Measurements from ENCODE around the gene SLC13A4.
"Not testable (repeated sequence)": the region's sequence is repeated elsewhere in the genome, so short reads cannot be mapped to it uniquely, and the experiment has no call there.

Gene SLC13A4

GRCh38 chr7:135706858-135707569, 21.0 kb downstream of the SLC13A4 start:
- H3K27ac ChIP-seq (ENCODE audit: low read length): no peak overlapping the region
- H3K36me3 ChIP-seq (ENCODE audit: insufficient read depth, low read depth, low read length): no peaks in the 10 kb centered on the region
- no peak overlapping the region for H3K4me3 ChIP-seq (ENCODE audit: low read length)
- H3K4me1 ChIP-seq (ENCODE audit: insufficient read depth, low read length): peaks cover 6% of the 10 kb centered on the region; the same call in 1 of the 2 replicates
- no peaks in the 10 kb centered on the region for H3K27me3 ChIP-seq (ENCODE audit: insufficient read depth, low read length)
- H3K9me3 ChIP-seq (ENCODE audit: insufficient read depth, low read depth, low read length): no peaks in the 10 kb centered on the region
- H3K9ac ChIP-seq (ENCODE audit: low read depth, low read length): no peak overlapping the region

GRCh38 chr7:135706038-135706742, 21.8 kb downstream of the SLC13A4 start:
- Histone ChIP-seq H3K27me3 (ENCODE audit: insufficient read depth, low read length) (no peaks in the 10 kb centered on the region), H3K4me1 (ENCODE audit: insufficient read depth, low read length) (peaks cover 2% of the 10 kb centered on the region; the same call in 1 of the 2 replicates), H3K27ac (ENCODE audit: low read length) (no peak overlapping the region), H3K9me3 (ENCODE audit: insufficient read depth, low read depth, low read length) (no peaks in the 10 kb centered on the region), H3K9ac (ENCODE audit: low read depth, low read length) (no peak overlapping the region), H3K36me3 (ENCODE audit: insufficient read depth, low read depth, low read length) (no peaks in the 10 kb centered on the region), H3K4me3 (ENCODE audit: low read length) (no peak overlapping the region)

GRCh38 chr7:135704698-135705097, 23.3 kb downstream of the SLC13A4 start:
- H3K27ac ChIP-seq (ENCODE audit: low read length): no peak overlapping the region

GRCh38 chr7:135704074-135704473, 23.9 kb downstream of the SLC13A4 start:
- no peaks in the 10 kb centered on the region for H3K36me3 ChIP-seq (ENCODE audit: insufficient read depth, low read depth, low read length)
- H3K27ac ChIP-seq (ENCODE audit: low read length): no peak overlapping the region
- no peaks in the 10 kb centered on the region for H3K27me3 ChIP-seq (ENCODE audit: insufficient read depth, low read length)
- H3K4me1 ChIP-seq (ENCODE audit: insufficient read depth, low read length): no peaks in the 10 kb centered on the region
- H3K9me3 ChIP-seq (ENCODE audit: insufficient read depth, low read depth, low read length): no peaks in the 10 kb centered on the region
- no peak overlapping the region for H3K4me3 ChIP-seq (ENCODE audit: low read length)
- H3K9ac ChIP-seq (ENCODE audit: low read depth, low read length): no peak overlapping the region

More at GRCh38 chr7:135704698-135705097, 23.3 kb downstream of the SLC13A4 start:
- Histone ChIP-seq H3K36me3 (ENCODE audit: insufficient read depth, low read depth, low read length) (no peaks in the 10 kb centered on the region), H3K4me1 (ENCODE audit: insufficient read depth, low read length) (no peaks in the 10 kb centered on the region), H3K4me3 (ENCODE audit: low read length) (no peak overlapping the region), H3K27me3 (ENCODE audit: insufficient read depth, low read length) (no peaks in the 10 kb centered on the region), H3K9ac (ENCODE audit: low read depth, low read length) (no peak overlapping the region), H3K9me3 (ENCODE audit: insufficient read depth, low read depth, low read length) (no peaks in the 10 kb centered on the region)

DNA sequence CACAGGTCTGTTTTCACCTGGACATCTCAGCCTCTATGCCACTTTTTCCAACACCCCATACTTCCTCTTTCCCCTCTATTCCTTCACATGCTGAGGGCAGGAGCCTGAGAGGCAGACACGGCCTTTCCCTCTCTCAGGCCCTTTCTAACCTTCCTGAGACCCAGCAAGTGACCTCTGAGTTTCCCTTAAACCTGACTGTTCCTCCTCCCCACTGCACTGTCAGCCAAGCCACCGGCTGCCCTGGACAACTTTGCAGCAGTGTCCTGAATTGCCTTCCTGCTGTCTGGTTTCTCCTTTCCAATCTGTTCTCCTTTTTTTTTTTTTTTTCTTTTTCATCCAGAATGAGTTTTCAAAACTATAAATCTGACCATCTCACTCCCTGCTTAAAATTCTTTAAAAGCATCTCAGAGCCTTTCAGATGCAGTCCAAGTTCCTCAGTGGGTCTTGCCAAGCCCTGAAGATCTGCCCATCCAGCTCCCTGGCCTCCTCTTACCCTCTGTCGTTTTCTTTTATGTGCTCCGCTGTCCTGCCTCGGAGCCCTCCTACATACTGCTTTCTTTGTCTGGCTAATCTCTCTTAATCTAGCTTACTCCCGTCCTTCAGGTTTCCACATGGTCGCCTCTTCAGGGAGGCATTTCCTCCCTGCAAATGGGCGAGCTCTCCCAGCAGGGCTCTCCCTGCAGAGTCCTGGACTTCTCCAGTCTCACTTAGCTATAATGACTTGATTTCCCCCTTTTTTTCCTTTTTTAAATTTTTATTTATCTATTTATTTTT, 30.5 kb downstream of the SLC13A4 start:
- Histone ChIP-seq H3K9ac (ENCODE audit: low read depth, low read length) (no peak overlapping the region), H3K4me3 (ENCODE audit: low read length) (no peak overlapping the region), H3K36me3 (ENCODE audit: insufficient read depth, low read depth, low read length) (no peaks in the 10 kb centered on the region), H3K27ac (ENCODE audit: low read length) (no peak overlapping the region), H3K4me1 (ENCODE audit: insufficient read depth, low read length) (no peaks in the 10 kb centered on the region), H3K9me3 (ENCODE audit: insufficient read depth, low read depth, low read length) (no peaks in the 10 kb centered on the region), H3K27me3 (ENCODE audit: insufficient read depth, low read length) (no peaks in the 10 kb centered on the region)

GRCh38 chr7:135693558-135693957, 34.4 kb downstream of the SLC13A4 start:
- H3K27me3 ChIP-seq (ENCODE audit: insufficient read depth, low read length): no peaks in the 10 kb centered on the region
- H3K36me3 ChIP-seq (ENCODE audit: insufficient read depth, low read depth, low read length): peaks cover 5% of the 10 kb centered on the region
- no peaks in the 10 kb centered on the region for H3K4me1 ChIP-seq (ENCODE audit: insufficient read depth, low read length)
- no peak overlapping the region for H3K27ac ChIP-seq (ENCODE audit: low read length)
- no peak overlapping the region for H3K4me3 ChIP-seq (ENCODE audit: low read length)
- no peak overlapping the region for H3K9ac ChIP-seq (ENCODE audit: low read depth, low read length)
- H3K9me3 ChIP-seq (ENCODE audit: insufficient read depth, low read depth, low read length): no peaks in the 10 kb centered on the region

GRCh38 chr7:135692606-135693005, 35.4 kb downstream of the SLC13A4 start:
- H3K9me3 ChIP-seq (ENCODE audit: insufficient read depth, low read depth, low read length); H3K27me3 ChIP-seq (ENCODE audit: insufficient read depth, low read length); H3K36me3 ChIP-seq (ENCODE audit: insufficient read depth, low read depth, low read length); H3K4me3 ChIP-seq (ENCODE audit: low read length); H3K4me1 ChIP-seq (ENCODE audit: insufficient read depth, low read length); H3K27ac ChIP-seq (ENCODE audit: low read length); H3K9ac ChIP-seq (ENCODE audit: low read depth, low read length): not testable (repeated sequence)

DNA sequence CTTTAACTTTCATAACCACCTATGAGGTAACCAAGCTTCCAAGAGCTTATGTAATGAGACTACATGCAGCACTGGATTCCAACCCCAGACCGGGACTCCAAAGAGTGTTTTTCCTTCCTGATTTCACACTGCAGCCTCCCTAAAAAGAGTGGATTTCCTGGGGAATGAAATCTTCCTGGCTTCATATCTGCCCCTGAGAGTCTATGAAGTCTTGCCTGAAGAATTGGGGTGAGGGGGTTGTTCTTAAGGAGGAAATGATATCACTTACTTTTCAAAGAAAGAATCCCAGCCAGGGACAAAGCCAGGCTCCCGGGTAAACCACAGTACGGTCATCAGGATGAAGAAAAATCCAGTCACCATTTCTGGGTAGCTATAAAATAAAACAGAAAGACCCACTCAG, 35.9 kb downstream of the SLC13A4 start:
- Histone ChIP-seq H3K4me1 (ENCODE audit: insufficient read depth, low read length) (no peaks in the 10 kb centered on the region), H3K36me3 (ENCODE audit: insufficient read depth, low read depth, low read length) (peaks cover 5% of the 10 kb centered on the region), H3K9ac (ENCODE audit: low read depth, low read length) (no peak overlapping the region), H3K4me3 (ENCODE audit: low read length) (no peak overlapping the region), H3K27ac (ENCODE audit: low read length) (no peak overlapping the region), H3K27me3 (ENCODE audit: insufficient read depth, low read length) (no peaks in the 10 kb centered on the region), H3K9me3 (ENCODE audit: insufficient read depth, low read depth, low read length) (no peaks in the 10 kb centered on the region)

- Histone ChIP-seq H3K4me3 (ENCODE audit: low read length) (no peak overlapping the region), H3K36me3 (ENCODE audit: insufficient read depth, low read depth, low read length) (peaks cover 8% of the 10 kb centered on the region), H3K9ac (ENCODE audit: low read depth, low read length) (no peak overlapping the region), H3K27me3 (ENCODE audit: insufficient read depth, low read length) (no peaks in the 10 kb centered on the region), H3K27ac (ENCODE audit: low read length) (no peak overlapping the region), H3K4me1 (ENCODE audit: insufficient read depth, low read length) (no peaks in the 10 kb centered on the region; the same call in 1 of the 2 replicates), H3K9me3 (ENCODE audit: insufficient read depth, low read depth, low read length) (no peaks in the 10 kb centered on the region)
Measured at GRCh38 chr7:135690566-135690965, 37.4 kb downstream of the SLC13A4 start.

DNA sequence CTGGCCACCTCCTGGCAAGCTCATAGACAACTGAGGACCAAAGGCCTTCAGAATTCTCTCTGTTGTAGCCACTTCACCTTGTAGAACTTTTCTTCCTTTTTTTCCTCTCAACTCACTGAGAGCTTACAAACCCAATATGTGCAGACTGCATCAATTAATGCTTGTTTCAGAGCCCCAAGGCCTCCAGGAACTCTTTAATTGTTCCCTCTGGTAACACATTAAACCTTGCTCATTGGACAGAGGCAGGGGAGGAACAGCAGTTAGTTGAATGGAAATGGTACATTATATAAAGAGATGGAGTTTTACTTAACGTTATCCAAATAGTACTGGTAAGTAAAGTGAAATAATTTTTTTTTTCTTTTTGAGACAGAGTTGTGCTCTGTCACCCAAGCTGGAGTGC, 40.5 kb downstream of the SLC13A4 start:
- Histone ChIP-seq H3K9ac (ENCODE audit: low read depth, low read length) (no peak overlapping the region), H3K27ac (ENCODE audit: low read length) (no peak overlapping the region), H3K4me1 (ENCODE audit: insufficient read depth, low read length) (no peaks in the 10 kb centered on the region; the same call in 1 of the 2 replicates), H3K36me3 (ENCODE audit: insufficient read depth, low read depth, low read length) (peaks cover 10% of the 10 kb centered on the region), H3K4me3 (ENCODE audit: low read length) (no peak overlapping the region), H3K27me3 (ENCODE audit: insufficient read depth, low read length) (no peaks in the 10 kb centered on the region), H3K9me3 (ENCODE audit: insufficient read depth, low read depth, low read length) (no peaks in the 10 kb centered on the region)

GRCh38 chr7:135685306-135686084, 42.5 kb downstream of the SLC13A4 start:
- Histone ChIP-seq H3K4me1 (ENCODE audit: insufficient read depth, low read length) (no peaks in the 10 kb centered on the region; the same call in 1 of the 2 replicates), H3K36me3 (ENCODE audit: insufficient read depth, low read depth, low read length) (peaks cover 18% of the 10 kb centered on the region), H3K27ac (ENCODE audit: low read length) (no peak overlapping the region), H3K4me3 (ENCODE audit: low read length) (no peak overlapping the region), H3K9me3 (ENCODE audit: insufficient read depth, low read depth, low read length) (no peaks in the 10 kb centered on the region), H3K27me3 (ENCODE audit: insufficient read depth, low read length) (no peaks in the 10 kb centered on the region), H3K9ac (ENCODE audit: low read depth, low read length) (no peak overlapping the region)

Measured in iPS-20b (cell line).